NCI-H2171 treated with DMSO at 0.1 percent for 48 hours (cell line): ENCODE data around the gene GGACT.
"Not testable (repeated sequence)": the region's sequence is repeated elsewhere in the genome, so short reads cannot be mapped to it uniquely, and the experiment has no call there.

Experiments
- DNase-seq: peaks from one replicate; lab custom pipeline; 2025; lab: John Stamatoyannopoulos, UW

GGACT gene

GRCh38 chr13:100600915-100601314 lies 12.3 kb upstream of the GGACT start:
- DNase-seq: no peak

GRCh38 chr13:100600461-100600860 lies 11.9 kb upstream of the GGACT start:
- DNase-seq: peak; percentile 35

- no peak for DNase-seq
These were observed 8.7 kb upstream of the GGACT start for GRCh38 chr13:100597253-100597652.

GRCh38 chr13:100596516-100596915 lies 7.9 kb upstream of the GGACT start:
- no peak for DNase-seq

- DNase-seq: no peak
These were observed 6.1 kb upstream of the GGACT start for GRCh38 chr13:100594731-100595130.

- DNase-seq: no peak
These were observed 5.7 kb upstream of the GGACT start for GRCh38 chr13:100594255-100594654.

GRCh38 chr13:100589178-100589725 lies 663 bp upstream of the GGACT start:
- peak; percentile 16 for DNase-seq

- DNase-seq: no peak
These were observed 3.7 kb downstream of the GGACT start for GRCh38 chr13:100584896-100585295.

GRCh38 chr13:100581504-100581903 lies 7.1 kb downstream of the GGACT start:
- DNase-seq: no peak

- no peak for DNase-seq
These were observed 7.6 kb downstream of the GGACT start for GRCh38 chr13:100581030-100581429.

GRCh38 chr13:100580045-100580444 lies 8.5 kb downstream of the GGACT start:
- no peak for DNase-seq

GRCh38 chr13:100577239-100577638 lies 11.3 kb downstream of the GGACT start:
- not testable (repeated sequence) for DNase-seq

GRCh38 chr13:100573121-100573520 lies 15.5 kb downstream of the GGACT start:
- peak; percentile 73 for DNase-seq

- DNase-seq: no peak
These were observed 22.0 kb downstream of the GGACT start for GRCh38 chr13:100566543-100566942.

- DNase-seq: no peak
These were observed 23.3 kb downstream of the GGACT start for GRCh38 chr13:100565286-100565685.

- no peak for DNase-seq
These were observed 24.0 kb downstream of the GGACT start for GRCh38 chr13:100564444-100565223.

- DNase-seq: no peak
These were observed 24.8 kb downstream of the GGACT start for GRCh38 chr13:100563779-100564178.

- DNase-seq: no peak
These were observed 26.9 kb downstream of the GGACT start for GRCh38 chr13:100561599-100562204.

GRCh38 chr13:100561158-100561499 lies 27.5 kb downstream of the GGACT start:
- DNase-seq: no peak

- no peak for DNase-seq
These were observed 28.0 kb downstream of the GGACT start for GRCh38 chr13:100560498-100561157.

- no peak for DNase-seq
These were observed 28.7 kb downstream of the GGACT start for GRCh38 chr13:100559886-100560285.

GRCh38 chr13:100552755-100553154 lies 35.8 kb downstream of the GGACT start:
- peak; percentile 93 for DNase-seq

GRCh38 chr13:100549316-100549715 lies 39.3 kb downstream of the GGACT start:
- no peak for DNase-seq
